AG08396 (cell line): ENCODE results near the gene AHCY.
A peak's percentile ranks its signal among the peaks of the same experiment; 100 is the strongest.
"Not testable (repeated sequence)": the region's sequence is repeated elsewhere in the genome, so short reads cannot be mapped to it uniquely, and the experiment has no call there.

Source experiments
- DNase-seq: peaks from one replicate; pipeline ENCODE4 v3.0.0; 2012; ENCODE audit warnings: low spot score, mixed read lengths

The AHCY gene

GRCh38 chr20:34302723-34303533 is at the start of gene AHCY:
Gene AHCY, minus strand, starts transcription at chr20:34303355. Its CDS starts 85 bp downstream, at chr20:34303270.
- peak; percentile 95 for DNase-seq

GRCh38 chr20:34350095-34350494 is 46.9 kb upstream of the AHCY start:
- no peak for DNase-seq

GRCh38 chr20:34347571-34347970 is 44.4 kb upstream of the AHCY start:
- no peak for DNase-seq

GRCh38 chr20:34346533-34346865 is 43.3 kb upstream of the AHCY start:
- DNase-seq = not testable (repeated sequence)

- not testable (repeated sequence) for DNase-seq
Measured at GRCh38 chr20:34345839-34346532, 42.8 kb upstream of the AHCY start.

GRCh38 chr20:34345402-34345736 is 42.2 kb upstream of the AHCY start:
- no peak for DNase-seq

- no peak for DNase-seq
Measured at GRCh38 chr20:34344238-34344637, 41.1 kb upstream of the AHCY start.

GRCh38 chr20:34343458-34344211 is 40.5 kb upstream of the AHCY start:
- DNase-seq = no peak

- DNase-seq = not testable (repeated sequence)
Measured at GRCh38 chr20:34341199-34341598, 38.0 kb upstream of the AHCY start.

- not testable (repeated sequence) for DNase-seq
Measured at GRCh38 chr20:34340726-34341125, 37.6 kb upstream of the AHCY start.

- no peak for DNase-seq
Measured at GRCh38 chr20:34337982-34338726, 35.0 kb upstream of the AHCY start.

GRCh38 chr20:34337544-34337943 is 34.4 kb upstream of the AHCY start:
- no peak for DNase-seq

- DNase-seq = no peak
Measured at GRCh38 chr20:34334654-34335407, 31.7 kb upstream of the AHCY start.

- DNase-seq = no peak
Measured at GRCh38 chr20:34333786-34334185, 30.6 kb upstream of the AHCY start.

GRCh38 chr20:34332262-34332920 is 29.2 kb upstream of the AHCY start:
- no peak for DNase-seq

GRCh38 chr20:34331838-34332237 is 28.7 kb upstream of the AHCY start:
- DNase-seq = no peak

GRCh38 chr20:34330861-34331544 is 27.8 kb upstream of the AHCY start:
- DNase-seq = not testable (repeated sequence)

- DNase-seq = no peak
Measured at GRCh38 chr20:34328928-34329677, 25.9 kb upstream of the AHCY start.

GRCh38 chr20:34328207-34328606 is 25.1 kb upstream of the AHCY start:
- DNase-seq = not testable (repeated sequence)

GRCh38 chr20:34324541-34324940 is 21.4 kb upstream of the AHCY start:
- no peak for DNase-seq
